Upper lobe of left lung (tissue), 4 donors: ENCODE measurements around the gene BOC.

Source experiments
- CTCF ChIP-seq, 6 experiments: fragments of 450-650 bp in 4 of 6; fragments of 200-600 bp in 2 of 6; sonication (generic) in 2 of 6; IDR thresholded peaks; one replicate each; pipeline ENCODE4 v1.5.1; 2016 to 2019; ENCODE audit warnings: antibody characterized with exemption in 6 of 6
- POLR2AphosphoS5 ChIP-seq, 2 donors: sonication (generic); formaldehyde crosslinking; IDR thresholded peaks; one replicate each; pipeline ENCODE4 v1.5.1; 2017; ENCODE audit warnings: antibody characterized with exemption in 2 of 2

- TF ChIP-seq CTCF (IDR thresholded peaks at IDR 0.05): no peak
- no peak for TF ChIP-seq POLR2AphosphoS5 (IDR thresholded peaks at IDR 0.05)
These were observed 73.9 kb downstream of the BOC start for GRCh38 chr3:113285226-113285625.
